Smooth muscle cell (in vitro differentiated cells): Measurements from ENCODE around the gene RIN2. TPM values are rescaled to one million over a fixed set of nuclear protein-coding genes. Genes with fewer than 3 reads are reported as not detected.

Experiments used
- DNase-seq: peaks from one replicate; lab custom pipeline; 2025; ENCODE audit not compliant: unreplicated experiment; lab: John Stamatoyannopoulos, UW
- H2AFZ ChIP-seq: fragments of 200-600 bp; sonication (generic); 2 replicates; pipeline ENCODE4 v1.6.0; 2016; ENCODE audit warnings: antibody characterized with exemption, low read depth, mild to moderate bottlenecking
- H3F3A ChIP-seq: fragments of 200-600 bp; sonication (generic); 2 replicates; pipeline ENCODE4 v1.6.0; 2017; ENCODE audit warnings: antibody characterized with exemption, low read depth
- H3K27ac ChIP-seq: fragments of 200-600 bp; sonication (generic); 2 replicates; pipeline ENCODE4 v1.5.1; 2016; ENCODE audit warnings: low read depth, mild to moderate bottlenecking
- H3K27me3 ChIP-seq: fragments of 200-600 bp; sonication (generic); 2 replicates; pipeline ENCODE4 v1.6.1; 2016; ENCODE audit warnings: low read depth, mild to moderate bottlenecking
- H3K36me3 ChIP-seq: fragments of 200-600 bp; sonication (generic); 2 replicates; pipeline ENCODE4 v1.5.1; 2016; ENCODE audit warnings: low read depth
- H3K4me1 ChIP-seq: fragments of 200-600 bp; sonication (generic); 2 replicates; pipeline ENCODE4 v1.5.1; 2016; ENCODE audit warnings: low read depth
- H3K4me2 ChIP-seq: fragments of 200-600 bp; sonication (generic); 2 replicates; pipeline ENCODE4 v1.6.0; 2016; ENCODE audit warnings: mild to moderate bottlenecking
- H3K4me3 ChIP-seq: fragments of 200-600 bp; sonication (generic); 2 replicates; pipeline ENCODE4 v1.5.1; 2016; ENCODE audit warnings: mild to moderate bottlenecking
- H3K79me2 ChIP-seq: fragments of 200-600 bp; sonication (generic); 2 replicates; pipeline ENCODE4 v1.6.0; 2016; ENCODE audit warnings: low read depth, mild to moderate bottlenecking
- H3K9ac ChIP-seq: fragments of 200-600 bp; sonication (generic); 2 replicates; pipeline ENCODE4 v1.6.0; 2016; ENCODE audit warnings: low read depth
- H3K9me3 ChIP-seq: fragments of 200-600 bp; sonication (generic); replicated peaks from 2 replicates; pipeline ENCODE4 v1.5.1; 2016; ENCODE audit warnings: low read depth
- H4K20me1 ChIP-seq: fragments of 200-600 bp; sonication (generic); 2 replicates; pipeline ENCODE4 v1.6.0; 2016; ENCODE audit warnings: low read depth
- WGBS: methylation state at CpG from one replicate; pipeline ENCODE4 v1.1.7; 2016; ENCODE audit warnings: low lambda C conversion rate; 5-methylcytosine and 5-hydroxymethylcytosine counted together
- polyA plus RNA-seq: library from polyadenylated mRNA; unstranded; fragments of >200 nt; fragmentation: Nextera tagmentation; extraction: Ambion mirVana; gene quantifications from 2 replicates; pipeline ENCODE4 v1.2.1, GENCODE V29; 2016
- total RNA-seq: library from RNA; depleted of rRNA; stranded (reverse); fragments of >200 nt; gene quantifications from 2 replicates; pipeline ENCODE4 v1.2.3, GENCODE V29; 2014
- TF ChIP-seq, protein P1 (sequence below): fragments of 200-600 bp; sonication (generic); IDR thresholded peaks from 2 replicates; pipeline ENCODE4 v1.5.1; 2017; ENCODE audit warnings: borderline replicate concordance, mild to moderate bottlenecking, antibody characterized with exemption; ENCODE audit not compliant: insufficient read depth, poor library complexity, severe bottlenecking

RIN2 gene
- total and polyA plus RNA-seq, 2 experiments from 2014 or later, result 16.0 to 26.9 TPM

DNA sequence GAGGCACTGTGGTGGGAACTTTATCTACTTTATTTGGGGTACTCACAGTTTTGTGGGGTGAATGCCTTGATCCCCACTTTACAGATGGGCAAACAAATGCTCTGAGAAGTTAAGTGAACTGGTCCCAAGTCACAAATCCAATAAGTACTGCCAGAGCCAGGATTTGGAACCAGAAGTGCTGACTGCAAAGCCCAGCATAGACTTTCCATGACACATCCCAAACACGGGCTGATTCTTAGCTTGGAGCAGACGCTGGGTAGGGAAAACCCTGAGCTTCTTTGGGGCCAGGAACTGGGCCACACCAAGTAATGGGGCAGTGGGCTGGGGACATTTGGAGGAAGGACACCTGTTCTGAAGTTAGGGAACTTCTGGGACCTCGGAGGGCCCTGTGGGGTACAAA, 20.3 kb downstream of the RIN2 start:
- Histone ChIP-seq H3K4me2 (no peak overlapping the region), H3K27me3 (no peaks in the 10 kb centered on the region), H3K9ac (no peak overlapping the region), H3K79me2 (no peaks in the 10 kb centered on the region), H3K27ac (no peak overlapping the region), H3F3A (no peaks in the 10 kb centered on the region), H3K4me3 (no peak overlapping the region), H3K4me1 (no peaks in the 10 kb centered on the region), H2AFZ (no peak overlapping the region), H3K36me3 (no peaks in the 10 kb centered on the region), H4K20me1 (no peaks in the 10 kb centered on the region), H3K9me3 (no peaks in the 10 kb centered on the region)
- WGBS, result 73% methylated on average over 3 of the region's 3 CpGs
- TF ChIP-seq, protein P1, sequence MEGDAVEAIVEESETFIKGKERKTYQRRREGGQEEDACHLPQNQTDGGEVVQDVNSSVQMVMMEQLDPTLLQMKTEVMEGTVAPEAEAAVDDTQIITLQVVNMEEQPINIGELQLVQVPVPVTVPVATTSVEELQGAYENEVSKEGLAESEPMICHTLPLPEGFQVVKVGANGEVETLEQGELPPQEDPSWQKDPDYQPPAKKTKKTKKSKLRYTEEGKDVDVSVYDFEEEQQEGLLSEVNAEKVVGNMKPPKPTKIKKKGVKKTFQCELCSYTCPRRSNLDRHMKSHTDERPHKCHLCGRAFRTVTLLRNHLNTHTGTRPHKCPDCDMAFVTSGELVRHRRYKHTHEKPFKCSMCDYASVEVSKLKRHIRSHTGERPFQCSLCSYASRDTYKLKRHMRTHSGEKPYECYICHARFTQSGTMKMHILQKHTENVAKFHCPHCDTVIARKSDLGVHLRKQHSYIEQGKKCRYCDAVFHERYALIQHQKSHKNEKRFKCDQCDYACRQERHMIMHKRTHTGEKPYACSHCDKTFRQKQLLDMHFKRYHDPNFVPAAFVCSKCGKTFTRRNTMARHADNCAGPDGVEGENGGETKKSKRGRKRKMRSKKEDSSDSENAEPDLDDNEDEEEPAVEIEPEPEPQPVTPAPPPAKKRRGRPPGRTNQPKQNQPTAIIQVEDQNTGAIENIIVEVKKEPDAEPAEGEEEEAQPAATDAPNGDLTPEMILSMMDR, result no peak
- DNase-seq, result no peak

DNA sequence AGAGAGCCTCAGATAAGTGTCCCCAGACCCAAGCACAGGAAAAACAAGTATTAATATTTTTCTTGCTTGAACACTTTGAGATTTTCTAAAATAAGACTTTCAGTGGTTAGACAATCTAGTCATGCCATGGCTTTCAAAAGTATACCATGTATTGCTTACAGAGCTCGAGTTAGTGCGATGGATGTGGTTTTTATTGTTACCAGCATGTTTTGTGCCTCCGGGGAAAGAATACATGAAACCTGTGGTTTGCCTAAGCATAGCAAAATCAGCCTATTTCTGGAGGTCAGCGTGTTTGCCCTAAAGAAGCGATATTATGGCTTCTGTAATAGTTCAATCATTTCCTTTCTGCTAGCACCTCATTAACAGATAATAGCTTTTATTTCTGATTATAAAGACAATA, 21.6 kb downstream of the RIN2 start:
- no peaks in the 10 kb centered on the region for H3K79me2 ChIP-seq
- no peak overlapping the region for H3K4me3 ChIP-seq
- no peak overlapping the region for H3K27ac ChIP-seq
- H2AFZ ChIP-seq, result no peak overlapping the region
- H3K36me3 ChIP-seq, result no peaks in the 10 kb centered on the region
- H3K27me3 ChIP-seq, result no peaks in the 10 kb centered on the region
- no peaks in the 10 kb centered on the region for H3K9me3 ChIP-seq
- no peak for DNase-seq
- H3K4me1 ChIP-seq, result no peaks in the 10 kb centered on the region
- WGBS, result 70% methylated on average over 5 of the region's 5 CpGs
- no peaks in the 10 kb centered on the region for H3F3A ChIP-seq
- TF ChIP-seq, protein P1, result no peak
- no peak overlapping the region for H3K9ac ChIP-seq
- H4K20me1 ChIP-seq, result no peaks in the 10 kb centered on the region
- no peak overlapping the region for H3K4me2 ChIP-seq

DNA sequence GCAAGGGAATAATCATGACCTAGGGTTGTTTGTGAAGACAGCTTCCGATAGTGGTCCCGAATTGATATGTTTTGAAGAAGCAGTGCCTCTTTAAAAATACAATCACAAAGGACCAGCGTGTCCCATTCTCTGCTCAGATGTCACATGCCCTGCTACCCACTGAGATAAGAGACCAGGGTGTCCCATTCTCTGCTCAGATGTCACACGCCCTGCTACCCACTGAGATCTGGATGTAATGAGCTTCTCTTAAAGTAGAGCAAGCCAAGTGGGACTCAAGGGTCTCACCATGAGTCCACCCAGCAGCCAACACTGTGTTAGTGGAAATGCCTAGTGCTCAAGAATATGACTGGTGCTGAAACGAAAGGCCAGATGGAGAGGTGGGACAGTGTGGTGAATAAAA, 22.2 kb downstream of the RIN2 start:
- Histone ChIP-seq H3K27me3 (no peaks in the 10 kb centered on the region), H3K79me2 (no peaks in the 10 kb centered on the region), H4K20me1 (no peaks in the 10 kb centered on the region), H3K4me1 (peaks cover 3% of the 10 kb centered on the region), H3F3A (peaks cover 1% of the 10 kb centered on the region), H3K9me3 (no peaks in the 10 kb centered on the region), H3K4me3 (no peak overlapping the region), H2AFZ (no peak overlapping the region), H3K27ac (no peak overlapping the region), H3K4me2 (no peak overlapping the region), H3K36me3 (no peaks in the 10 kb centered on the region), H3K9ac (no peak overlapping the region)
- no peak for DNase-seq
- 95% methylated on average over 5 of the region's 5 CpGs for WGBS
- TF ChIP-seq, protein P1, result no peak

DNA sequence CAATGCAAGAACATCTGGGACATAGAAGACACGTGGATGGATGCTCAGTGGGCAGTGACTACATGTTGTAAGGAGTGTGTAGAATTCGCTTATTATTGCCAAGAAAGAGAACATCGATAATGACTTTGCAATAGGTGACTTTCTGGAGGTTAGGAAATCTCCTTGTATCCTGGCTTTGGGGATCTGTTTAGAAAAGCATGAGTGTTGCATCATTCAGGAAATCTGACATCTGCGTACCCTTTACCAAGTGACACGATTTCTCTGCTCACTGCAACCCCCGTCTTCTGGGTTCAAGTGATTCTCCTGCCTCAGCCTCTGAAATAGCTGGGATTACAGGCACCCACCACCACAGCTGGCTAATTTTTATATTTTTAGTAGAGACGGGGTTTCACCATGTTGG, 23.2 kb downstream of the RIN2 start:
- TF ChIP-seq, protein P1, result no peak
- Histone ChIP-seq H3K9me3 (no peaks in the 10 kb centered on the region), H4K20me1 (no peaks in the 10 kb centered on the region), H3K9ac (no peak overlapping the region), H3K27ac (no peak overlapping the region), H3K4me2 (no peak overlapping the region), H2AFZ (no peak overlapping the region), H3K4me1 (peaks cover 9% of the 10 kb centered on the region), H3F3A (peaks cover 4% of the 10 kb centered on the region), H3K4me3 (no peak overlapping the region), H3K79me2 (no peaks in the 10 kb centered on the region), H3K27me3 (no peaks in the 10 kb centered on the region), H3K36me3 (no peaks in the 10 kb centered on the region)
- 92% methylated on average over 7 of the region's 7 CpGs for WGBS
- DNase-seq, result no peak
